HG02885 (cell line): ENCODE measurements around the gene SYNE1.
"Not testable (repeated sequence)": the region's sequence is repeated elsewhere in the genome, so short reads cannot be mapped to it uniquely, and the experiment has no call there.

ENCODE experiments used
- ATAC-seq: cut with Tn5 transposase; IDR thresholded peaks from one replicate; pipeline ENCODE4 v1.9.1; 2021; ENCODE audit warnings: mild to moderate bottlenecking; ENCODE audit not compliant: unreplicated experiment, poor library complexity

SYNE1 gene

GRCh38 chr6:152492281-152492680 lies 144.9 kb downstream of the SYNE1 start:
- ATAC-seq = not testable (repeated sequence)

GRCh38 chr6:152491501-152491900 lies 145.7 kb downstream of the SYNE1 start:
- not testable (repeated sequence) for ATAC-seq

- ATAC-seq = not testable (repeated sequence)
Observed at GRCh38 chr6:152490971-152491378, 146.2 kb downstream of the SYNE1 start.

GRCh38 chr6:152484806-152485205 lies 152.4 kb downstream of the SYNE1 start:
- ATAC-seq = no peak

- ATAC-seq = no peak
Observed at GRCh38 chr6:152482289-152482688, 154.9 kb downstream of the SYNE1 start.

- ATAC-seq = no peak
Observed at GRCh38 chr6:152478377-152479010, 158.7 kb downstream of the SYNE1 start.

DNA sequence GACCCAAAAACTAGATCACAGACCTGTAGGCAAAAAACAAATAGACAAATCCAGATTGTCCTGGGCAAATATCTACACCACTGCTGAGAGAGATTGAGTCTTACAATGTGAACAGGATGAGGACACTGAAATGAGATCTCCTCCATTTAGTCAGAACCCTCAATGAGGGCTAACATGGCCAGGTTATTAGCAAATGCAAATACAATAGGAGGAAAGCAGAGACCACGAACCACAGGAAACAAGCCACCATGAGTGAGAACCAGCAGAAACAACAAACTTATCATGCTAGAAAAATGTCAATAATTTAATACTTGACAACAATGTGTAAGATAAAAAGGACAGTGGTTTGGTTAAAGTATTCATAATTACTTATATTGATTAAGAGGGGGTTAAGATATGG lies 162.8 kb downstream of the SYNE1 start:
- no peak for ATAC-seq

DNA sequence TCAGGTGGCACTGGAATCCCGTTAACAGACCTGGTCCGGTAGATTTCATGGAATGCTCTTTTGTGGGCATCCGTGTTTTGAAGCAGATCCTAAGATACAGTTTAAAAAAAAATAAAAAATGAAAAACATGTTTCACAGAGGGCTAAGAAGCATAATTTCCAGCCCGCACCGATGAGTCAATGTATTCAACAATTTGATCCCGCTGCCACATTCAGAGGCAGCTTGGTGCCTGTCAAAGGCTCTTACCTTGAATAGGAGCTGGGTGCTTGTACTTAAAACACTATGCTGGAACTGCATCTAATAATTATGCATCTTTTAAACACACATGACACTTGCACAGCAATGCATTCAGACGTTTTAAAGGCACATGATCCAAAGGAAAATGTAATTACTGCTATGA lies 164.8 kb downstream of the SYNE1 start:
- no peak for ATAC-seq

- no peak for ATAC-seq
Observed at GRCh38 chr6:152471456-152472265, 165.5 kb downstream of the SYNE1 start.

DNA sequence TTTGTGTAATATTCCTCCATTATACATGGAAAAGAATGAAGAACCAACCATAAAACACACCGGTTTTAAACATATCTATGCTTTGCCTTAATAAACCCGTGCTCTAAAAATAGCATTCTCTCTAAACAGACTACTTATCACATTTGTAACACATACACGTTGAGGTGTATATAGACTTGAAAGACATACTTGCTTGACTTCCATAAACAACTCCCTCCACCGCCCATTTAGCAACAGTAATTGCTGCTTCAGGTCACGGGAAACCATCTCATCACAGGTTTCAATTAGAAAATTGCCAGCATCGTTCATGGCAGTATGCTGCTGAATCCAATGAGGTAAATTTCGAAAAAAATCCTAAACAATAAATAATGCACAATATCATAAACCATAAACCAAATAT lies 174.0 kb downstream of the SYNE1 start:
- ATAC-seq = no peak

GRCh38 chr6:152462716-152463115 lies 174.4 kb downstream of the SYNE1 start:
- no peak for ATAC-seq

GRCh38 chr6:152461556-152461955 lies 175.6 kb downstream of the SYNE1 start:
- no peak for ATAC-seq

DNA sequence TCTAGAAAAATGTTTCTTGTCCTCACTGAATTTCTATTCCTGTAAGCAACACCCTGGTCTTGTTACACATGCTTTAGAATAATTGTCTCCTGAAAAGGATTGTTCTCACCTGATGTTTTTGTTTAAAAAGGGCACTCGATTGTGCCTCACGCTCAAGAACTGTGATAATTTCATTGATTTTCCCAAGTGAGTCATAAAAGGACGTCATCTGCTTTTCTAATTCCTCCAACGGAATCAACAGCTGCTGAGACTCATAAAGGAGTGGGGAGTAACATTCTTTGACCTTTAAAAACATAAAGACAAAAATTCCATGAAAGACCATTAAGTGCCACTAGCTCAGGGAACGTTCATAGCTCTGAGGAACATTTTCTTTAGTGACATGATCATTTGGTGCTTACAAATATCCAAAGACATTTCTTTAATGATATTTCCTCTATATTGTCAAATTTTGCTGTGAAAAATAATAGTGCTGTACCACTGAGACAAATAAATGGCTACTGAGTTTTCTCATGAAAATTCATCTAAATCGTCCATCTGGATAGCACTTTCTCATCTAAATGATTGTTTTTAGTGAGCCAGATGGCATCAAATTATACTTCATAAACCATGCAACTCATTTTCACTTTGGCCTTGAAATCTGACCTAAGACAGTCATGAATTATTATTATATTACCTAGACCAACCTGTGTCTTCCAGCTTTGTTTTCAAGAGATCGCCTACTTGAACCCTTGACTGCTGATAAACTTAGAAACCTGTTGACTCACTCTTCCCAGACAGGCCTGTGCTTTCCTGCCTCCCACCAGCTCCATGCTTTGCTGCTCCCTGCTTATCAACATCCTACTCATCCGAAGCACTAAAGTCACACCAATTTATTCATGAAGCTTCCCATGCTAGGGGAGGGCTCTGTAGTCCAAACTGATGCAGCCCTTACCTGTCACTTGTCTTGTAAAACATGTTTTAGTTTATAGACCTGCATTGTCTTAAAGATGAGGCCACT lies 178.2 kb downstream of the SYNE1 start:
- no peak for ATAC-seq

DNA sequence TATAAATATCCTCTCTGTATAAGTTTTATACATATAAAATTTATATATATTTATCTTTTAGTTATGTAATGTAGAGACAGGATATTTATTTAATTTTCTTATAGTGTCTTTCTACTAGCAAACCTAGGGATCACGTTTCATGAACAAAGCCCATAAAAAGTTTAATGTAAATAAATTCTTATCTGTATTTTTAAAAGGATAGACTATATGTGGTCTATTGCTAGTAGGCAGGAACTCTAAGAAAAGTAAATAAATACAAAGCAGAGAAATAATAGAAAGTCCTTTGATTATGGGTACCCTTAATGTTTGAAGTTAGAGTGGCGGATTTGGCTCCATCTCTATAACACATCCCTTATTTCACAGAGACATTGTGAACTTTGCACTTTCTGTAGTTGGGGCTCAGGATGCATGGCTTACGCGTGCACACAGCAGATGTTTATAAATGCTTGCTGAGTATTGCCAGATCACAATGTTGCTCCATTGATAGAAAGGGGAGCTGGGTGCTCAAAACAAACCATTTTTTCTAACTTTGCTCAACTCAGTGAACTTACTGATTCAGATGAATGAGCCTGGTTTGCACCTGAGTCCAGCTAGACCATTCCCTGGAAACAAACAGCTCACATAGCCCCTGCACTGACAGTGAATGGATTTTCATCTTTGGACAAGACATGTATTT lies 179.1 kb downstream of the SYNE1 start:
- ATAC-seq = no peak

- ATAC-seq = no peak
Observed at GRCh38 chr6:152454003-152454402, 183.2 kb downstream of the SYNE1 start.

DNA sequence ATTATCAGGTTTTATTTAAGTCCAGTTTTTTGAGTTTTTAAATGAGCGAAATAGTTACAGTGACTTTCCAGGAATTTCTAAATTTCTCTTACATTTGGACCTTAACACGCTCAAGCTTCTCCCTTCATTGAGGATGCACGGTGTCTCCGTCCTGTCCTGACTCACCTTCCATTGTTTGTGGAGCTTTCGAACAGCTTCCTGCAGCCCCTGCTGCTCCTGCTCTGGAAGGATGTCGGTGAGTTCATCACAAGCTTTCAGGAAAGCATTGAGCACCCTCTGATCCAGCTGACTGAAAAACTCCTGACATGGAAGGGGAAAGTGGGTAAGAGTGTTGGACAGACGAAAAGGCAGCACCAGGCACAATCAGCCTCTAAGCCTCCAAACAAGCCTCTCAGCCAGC lies 183.7 kb downstream of the SYNE1 start:
- no peak for ATAC-seq

DNA sequence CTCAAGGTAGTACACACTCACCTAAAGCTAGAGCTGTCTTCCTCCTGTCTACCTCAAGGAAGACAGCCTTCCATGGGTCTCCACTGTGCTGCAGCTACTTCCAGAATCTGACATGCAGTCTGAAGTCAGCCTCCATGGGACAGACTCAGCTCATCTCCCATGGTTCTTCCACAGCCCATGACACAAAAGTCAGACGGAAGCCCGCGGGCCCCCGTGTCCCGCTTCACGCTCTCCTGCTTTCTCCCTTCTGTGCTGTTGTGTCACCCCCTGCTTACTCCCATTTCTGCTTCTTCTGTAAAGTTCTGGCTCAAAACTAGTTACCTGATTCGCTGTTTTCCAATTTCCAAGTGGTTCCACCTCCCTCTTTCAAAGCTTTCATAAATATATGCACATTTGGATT lies 184.5 kb downstream of the SYNE1 start:
- ATAC-seq = no peak

DNA sequence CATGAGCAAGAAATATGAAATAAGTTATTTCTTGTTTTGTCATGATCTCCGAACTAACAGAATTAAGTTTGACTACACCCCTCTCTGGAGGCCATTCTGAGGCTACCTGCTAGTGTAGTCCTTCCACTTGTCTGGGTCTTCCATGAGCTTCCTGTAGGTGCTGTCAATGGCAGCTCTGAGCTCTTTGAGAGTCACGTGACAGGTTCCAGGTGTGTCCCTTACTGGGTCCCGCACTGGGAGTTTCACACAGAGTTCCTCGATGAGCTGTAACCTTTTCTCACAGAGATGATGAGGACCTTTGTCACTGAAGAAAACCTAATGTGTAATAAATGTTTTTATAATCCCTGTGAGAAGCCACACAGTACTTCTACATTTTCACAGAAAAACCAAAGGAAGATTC lies 186.6 kb downstream of the SYNE1 start:
- ATAC-seq = no peak

- ATAC-seq = no peak
Observed at GRCh38 chr6:152441902-152442301, 195.3 kb downstream of the SYNE1 start.

DNA sequence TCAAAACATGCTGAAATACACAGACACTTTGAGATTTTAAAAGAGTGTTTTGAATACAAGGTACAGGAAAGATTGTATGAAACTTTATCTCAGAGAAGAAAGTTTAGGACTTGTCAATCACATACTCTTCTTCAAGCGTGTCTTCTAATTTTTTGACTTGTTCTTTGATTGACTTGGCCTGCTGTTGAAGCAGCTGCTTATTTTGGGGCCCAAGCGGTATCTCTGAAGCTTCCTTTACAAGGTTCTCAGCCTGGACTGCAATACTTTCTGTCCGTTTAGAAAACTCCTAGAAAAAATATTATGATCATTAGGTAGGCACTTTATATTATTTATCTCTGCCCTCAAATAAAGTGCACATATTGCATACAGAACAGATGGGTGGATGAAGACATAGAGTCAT lies 201.3 kb downstream of the SYNE1 start:
- ATAC-seq = no peak
